Mesothelial cell of epicardium (in vitro differentiated cells): ENCODE data around the gene TELO2. TPM values are rescaled to one million over a fixed set of nuclear protein-coding genes. Genes with fewer than 3 reads are reported as not detected.

Experiments
- DNase-seq, 2 experiments: peaks; one replicate each; pipeline ENCODE4 v3.0.0; 2021; ENCODE audit warnings: low spot score in 2 of 2; ENCODE audit not compliant: unreplicated experiment in 2 of 2
- H3K27ac Mint-ChIP-seq: 2 replicates; pipeline ENCODE4 v1.8.0; 2021; ENCODE audit warnings: mixed read lengths
- H3K27me3 Mint-ChIP-seq: 2 replicates; pipeline ENCODE4 v1.8.0; 2021; ENCODE audit warnings: low read depth, mixed read lengths
- H3K36me3 Mint-ChIP-seq: 2 replicates; pipeline ENCODE4 v1.8.0; 2021; ENCODE audit warnings: mixed read lengths
- H3K4me1 Mint-ChIP-seq: 2 replicates; pipeline ENCODE4 v1.8.0; 2021; ENCODE audit warnings: mixed read lengths
- H3K4me3 Mint-ChIP-seq: 2 replicates; pipeline ENCODE4 v1.8.0; 2021; ENCODE audit warnings: mild to moderate bottlenecking, moderate library complexity, mixed read lengths
- H3K9me3 Mint-ChIP-seq: 2 replicates; pipeline ENCODE4 v1.8.0; 2021; ENCODE audit warnings: mixed read lengths
- total RNA-seq: library from RNA; stranded (reverse); gene quantifications from 3 replicates; pipeline ENCODE4 v1.2.1, GENCODE V29; 2021
- TF ChIP-seq, protein P1 (sequence below): fragments of 200-600 bp; sonication (generic); IDR thresholded peaks from one replicate; pipeline ENCODE4 v1.5.0; 2021; ENCODE audit warnings: antibody characterized with exemption; ENCODE audit not compliant: unreplicated experiment

TELO2 gene
- total RNA-seq, 1 donor from 2014 or later = 70.2 TPM

DNA sequence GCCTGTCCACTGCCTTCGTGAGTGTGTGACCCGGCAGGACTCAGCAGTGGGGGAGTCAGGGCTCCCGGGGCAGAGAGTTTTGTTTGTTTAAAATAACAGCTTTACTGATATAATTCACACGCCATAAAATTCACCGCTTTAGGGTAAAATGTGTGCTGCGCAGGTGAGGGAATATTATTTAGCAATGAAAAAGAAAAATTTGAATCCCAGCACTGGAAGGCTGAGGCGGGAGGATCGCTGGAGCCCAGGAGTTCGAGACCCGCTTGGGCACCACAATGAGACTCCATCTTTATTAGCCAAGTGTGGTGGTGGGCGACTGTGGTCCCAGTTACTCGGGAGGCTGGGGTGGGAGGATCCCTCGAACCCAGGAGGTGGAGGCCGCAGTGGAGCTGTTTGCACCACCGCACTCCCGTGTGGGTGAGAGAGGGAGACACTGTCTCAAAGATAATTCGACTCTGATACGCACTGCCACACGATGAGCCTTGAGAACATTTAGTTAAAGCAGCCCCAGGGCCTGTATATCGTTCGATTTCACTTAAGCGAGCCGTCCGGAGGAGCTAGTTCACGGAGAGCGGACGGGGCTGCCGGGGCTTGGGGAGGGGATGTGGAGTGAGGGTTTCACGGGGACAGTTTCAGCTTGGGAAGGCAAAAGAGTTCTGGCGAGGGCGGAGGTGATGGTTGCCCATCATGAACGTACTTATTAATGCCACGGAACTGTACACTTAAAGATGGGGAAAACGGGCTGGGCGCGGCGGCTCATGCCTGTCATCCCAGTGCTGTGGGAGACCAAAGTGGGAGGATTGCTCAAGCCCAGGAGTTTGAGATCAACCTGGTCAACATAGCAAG, 10.2 kb downstream of the TELO2 start:
- H3K4me3 Mint-ChIP-seq = no peak overlapping the region
- no peaks in the 10 kb centered on the region for H3K27me3 Mint-ChIP-seq
- TF ChIP-seq, protein P1, sequence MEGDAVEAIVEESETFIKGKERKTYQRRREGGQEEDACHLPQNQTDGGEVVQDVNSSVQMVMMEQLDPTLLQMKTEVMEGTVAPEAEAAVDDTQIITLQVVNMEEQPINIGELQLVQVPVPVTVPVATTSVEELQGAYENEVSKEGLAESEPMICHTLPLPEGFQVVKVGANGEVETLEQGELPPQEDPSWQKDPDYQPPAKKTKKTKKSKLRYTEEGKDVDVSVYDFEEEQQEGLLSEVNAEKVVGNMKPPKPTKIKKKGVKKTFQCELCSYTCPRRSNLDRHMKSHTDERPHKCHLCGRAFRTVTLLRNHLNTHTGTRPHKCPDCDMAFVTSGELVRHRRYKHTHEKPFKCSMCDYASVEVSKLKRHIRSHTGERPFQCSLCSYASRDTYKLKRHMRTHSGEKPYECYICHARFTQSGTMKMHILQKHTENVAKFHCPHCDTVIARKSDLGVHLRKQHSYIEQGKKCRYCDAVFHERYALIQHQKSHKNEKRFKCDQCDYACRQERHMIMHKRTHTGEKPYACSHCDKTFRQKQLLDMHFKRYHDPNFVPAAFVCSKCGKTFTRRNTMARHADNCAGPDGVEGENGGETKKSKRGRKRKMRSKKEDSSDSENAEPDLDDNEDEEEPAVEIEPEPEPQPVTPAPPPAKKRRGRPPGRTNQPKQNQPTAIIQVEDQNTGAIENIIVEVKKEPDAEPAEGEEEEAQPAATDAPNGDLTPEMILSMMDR = no peak
- H3K9me3 Mint-ChIP-seq = no peaks in the 10 kb centered on the region
- no peaks in the 10 kb centered on the region for H3K4me1 Mint-ChIP-seq
- no peak for DNase-seq
- H3K36me3 Mint-ChIP-seq = peaks cover 15% of the 10 kb centered on the region
- H3K27ac Mint-ChIP-seq = no peak overlapping the region

DNA sequence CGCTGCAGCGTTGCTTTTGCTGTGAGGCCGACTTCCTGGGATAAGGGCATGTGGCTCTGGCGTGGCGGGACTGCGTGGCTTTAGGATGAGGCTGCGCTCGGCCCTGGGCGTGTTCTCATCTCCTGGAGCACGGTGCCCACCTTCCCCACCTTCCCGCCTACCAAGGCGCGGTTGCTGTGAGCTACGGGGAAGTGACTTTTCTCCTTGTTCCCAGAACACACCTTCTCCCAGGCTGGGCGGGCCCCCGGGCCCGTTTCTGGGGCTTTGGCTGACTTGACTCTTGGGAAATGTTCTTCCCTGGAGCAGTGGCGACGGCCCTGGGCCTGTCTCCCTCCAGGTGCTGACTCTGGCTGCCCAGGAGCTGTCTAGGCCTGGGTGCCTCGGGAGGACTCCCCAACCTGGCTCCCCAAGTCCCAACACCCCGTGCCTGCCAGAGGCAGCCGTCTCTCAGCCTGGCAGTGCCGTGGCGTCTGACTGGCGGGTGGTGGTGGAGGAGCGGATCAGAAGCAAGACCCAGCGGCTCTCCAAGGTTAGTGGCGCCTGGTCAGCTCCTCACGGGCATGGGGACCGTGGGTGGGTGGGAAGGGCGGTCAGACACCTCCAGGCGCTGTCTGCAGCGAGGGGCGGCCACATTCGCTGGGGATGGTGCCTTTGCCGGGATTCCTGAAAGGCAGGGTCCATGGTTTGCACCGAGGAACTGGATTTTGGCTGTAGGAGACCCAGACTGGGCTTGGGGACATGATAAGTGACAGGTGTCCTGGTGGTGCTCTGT, 12.1 kb downstream of the TELO2 start:
- H3K4me1 Mint-ChIP-seq = no peaks in the 10 kb centered on the region
- H3K27me3 Mint-ChIP-seq = no peaks in the 10 kb centered on the region
- DNase-seq = no peak
- TF ChIP-seq, protein P1 = no peak
- H3K4me3 Mint-ChIP-seq = no peak overlapping the region
- no peak overlapping the region for H3K27ac Mint-ChIP-seq
- peaks cover 17% of the 10 kb centered on the region for H3K36me3 Mint-ChIP-seq
- H3K9me3 Mint-ChIP-seq = no peaks in the 10 kb centered on the region

DNA sequence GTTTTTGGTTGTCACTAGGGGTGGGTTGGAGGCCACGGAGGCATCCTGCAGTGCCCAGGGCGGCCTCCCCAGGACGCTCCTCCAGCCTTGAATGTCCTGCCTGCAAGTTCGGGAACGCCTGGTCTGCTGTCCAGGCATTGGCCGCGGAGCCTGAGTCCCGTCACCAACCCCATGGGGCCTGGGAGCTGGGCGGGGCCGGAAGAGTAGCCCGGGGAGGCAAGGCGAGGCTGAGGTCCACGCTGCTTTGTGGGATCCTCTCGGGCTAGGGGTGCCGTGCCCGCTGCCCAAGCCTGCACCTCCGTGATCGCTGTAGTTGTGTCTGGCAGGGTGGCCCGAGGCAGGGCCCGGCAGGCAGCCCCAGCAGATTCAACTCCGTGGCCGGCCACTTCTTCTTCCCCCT, 12.8 kb downstream of the TELO2 start:
- peaks cover 20% of the 10 kb centered on the region for H3K36me3 Mint-ChIP-seq
- H3K27me3 Mint-ChIP-seq = no peaks in the 10 kb centered on the region
- TF ChIP-seq, protein P1 = no peak
- H3K9me3 Mint-ChIP-seq = no peaks in the 10 kb centered on the region
- H3K27ac Mint-ChIP-seq = no peak overlapping the region
- H3K4me3 Mint-ChIP-seq = no peak overlapping the region
- H3K4me1 Mint-ChIP-seq = no peaks in the 10 kb centered on the region
- DNase-seq = no peak

DNA sequence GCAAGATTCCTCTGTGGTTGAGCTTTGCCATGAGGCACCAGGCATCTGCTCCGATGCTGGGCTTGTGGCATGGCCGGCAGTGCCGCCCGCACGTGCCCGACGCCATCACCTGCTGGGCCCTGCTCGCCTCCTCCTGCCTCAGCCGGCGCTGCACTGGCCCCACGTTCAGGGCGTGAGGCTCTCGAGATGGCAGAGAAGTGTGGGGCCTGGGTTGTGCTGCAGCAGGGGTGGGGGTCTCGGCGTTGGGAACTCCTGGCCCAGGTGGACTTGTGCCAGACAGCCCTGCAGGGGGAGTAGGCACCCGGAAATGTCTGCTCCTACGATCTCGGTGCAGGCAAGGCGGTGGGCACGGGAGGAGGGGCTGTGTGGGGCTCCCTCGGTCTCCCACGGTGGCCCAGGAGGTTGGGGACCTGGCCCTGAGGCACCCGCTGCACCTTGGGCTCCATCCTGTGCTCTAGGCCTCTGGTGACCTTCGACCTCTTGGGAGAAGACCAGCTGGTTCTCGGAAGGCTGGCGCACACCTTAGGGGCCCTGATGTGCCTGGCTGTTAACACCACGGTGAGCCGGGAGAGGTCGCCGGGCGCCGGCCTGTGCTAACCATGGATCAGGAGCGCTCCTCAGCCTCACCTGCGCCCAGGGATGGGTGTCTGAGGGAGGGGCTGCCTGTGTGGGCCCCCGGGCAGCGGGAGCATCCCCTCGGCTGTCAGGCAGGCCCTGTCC, 13.5 kb downstream of the TELO2 start:
- Mint-ChIP-seq H3K27ac (no peak overlapping the region), H3K4me3 (no peak overlapping the region), H3K9me3 (no peaks in the 10 kb centered on the region), H3K36me3 (peaks cover 25% of the 10 kb centered on the region), H3K4me1 (no peaks in the 10 kb centered on the region), H3K27me3 (no peaks in the 10 kb centered on the region)
- TF ChIP-seq, protein P1 = no peak
- DNase-seq = no peak

DNA sequence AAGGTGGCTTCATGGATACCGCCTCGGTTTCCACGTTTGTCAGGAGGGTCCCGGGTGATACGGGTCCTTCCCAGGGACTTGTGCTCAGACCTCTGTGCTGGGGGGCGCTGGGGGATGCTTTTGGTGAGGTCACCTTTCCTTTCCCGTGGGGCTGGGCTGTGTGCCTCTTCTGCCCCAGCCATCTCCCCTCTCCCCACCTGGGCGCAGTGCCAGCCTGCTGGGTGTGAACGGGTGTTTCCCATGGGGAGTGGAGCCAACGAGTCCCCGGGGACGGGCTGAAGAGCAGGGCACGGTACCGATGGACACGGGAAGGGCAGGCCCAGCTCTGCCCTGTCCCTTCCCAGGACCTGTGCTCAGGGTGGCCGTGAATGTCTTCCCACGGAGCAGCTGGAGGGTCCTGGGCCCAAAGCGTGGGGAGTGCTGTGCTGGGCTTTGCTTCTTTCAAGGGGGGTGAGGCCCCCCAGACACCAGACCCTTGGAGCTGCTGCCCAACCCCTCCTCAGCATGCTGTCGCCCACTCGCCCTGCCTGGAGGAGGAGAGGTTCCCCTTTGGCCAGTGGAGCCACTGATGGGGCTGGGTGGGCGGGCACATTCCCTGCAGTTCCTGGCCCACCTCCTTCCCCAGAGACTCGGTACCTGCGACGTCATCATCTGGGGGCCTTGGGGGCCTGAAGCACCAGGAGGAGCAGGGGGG, 15.5 kb downstream of the TELO2 start:
- H3K4me3 Mint-ChIP-seq = no peak overlapping the region
- no peaks in the 10 kb centered on the region for H3K4me1 Mint-ChIP-seq
- H3K27me3 Mint-ChIP-seq = no peaks in the 10 kb centered on the region
- no peaks in the 10 kb centered on the region for H3K9me3 Mint-ChIP-seq
- DNase-seq = no peak
- no peak overlapping the region for H3K27ac Mint-ChIP-seq
- peaks cover 25% of the 10 kb centered on the region for H3K36me3 Mint-ChIP-seq
- TF ChIP-seq, protein P1 = no peak
